ENCODE measurements around the gene C1QC. TPM values are rescaled to one million over a fixed set of nuclear protein-coding genes. Genes with fewer than 3 reads are reported as not detected.

C1QC gene
- total and polyA plus RNA-seq, 2 experiments from 2014 or later: not detected

DNA sequence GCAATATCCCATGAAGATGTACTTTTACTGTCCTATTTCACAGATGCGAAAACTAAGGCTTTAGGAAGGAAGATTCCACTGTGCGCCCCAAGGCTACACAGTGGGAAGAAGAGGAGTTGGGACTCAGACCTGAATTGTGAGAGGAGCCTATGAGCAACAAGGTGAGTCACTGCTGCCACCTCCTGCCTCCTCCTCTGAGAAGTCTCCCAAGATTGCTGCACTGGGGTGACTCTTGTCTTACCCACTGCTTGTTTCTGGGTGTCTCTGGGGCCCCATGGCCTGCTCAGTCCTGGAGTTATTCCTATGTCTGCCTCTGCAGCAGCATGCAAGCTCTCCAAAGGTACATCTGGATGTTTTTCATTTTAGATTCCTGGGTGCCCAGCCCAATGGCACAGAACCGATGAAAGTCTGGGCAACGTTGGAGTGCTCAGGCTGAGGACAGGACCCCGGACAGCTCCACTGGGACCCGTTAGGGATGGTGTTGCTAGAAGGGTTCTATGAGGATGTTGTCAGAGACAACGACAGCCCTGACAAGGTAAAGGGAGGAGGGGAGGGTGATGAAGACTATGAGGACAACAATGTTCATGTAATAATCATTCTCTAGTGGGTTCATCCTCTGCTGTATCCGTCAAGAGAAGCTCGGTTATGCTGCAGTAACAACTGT lies 18.0 kb upstream of the C1QC start:
- TF ChIP-seq CTCF (conservative IDR thresholded peaks at IDR 0.05; ENCODE audit: low read depth in 2 of 2) (peak in 1 of 2 experiments; percentile 30; a peak in 2 of 4 replicates), REST (IDR thresholded peaks at IDR 0.05; ENCODE audit: unreplicated experiment) (peak; percentile 85), CREB1 (CRISPR knock-in tag; IDR thresholded peaks at IDR 0.05; ENCODE audit: low read depth) (no peak), POLR2AphosphoS5 (IDR thresholded peaks at IDR 0.05; ENCODE audit: low read depth) (no peak), ZNF114 (CRISPR knock-in tag; IDR thresholded peaks at IDR 0.05) (no peak)
- Mint-ChIP-seq H3K27ac (no peak overlapping the region), H3K4me1 (peaks cover 33% of the 10 kb centered on the region), H3K4me3 (no peak overlapping the region), H3K9me3 (no peaks in the 10 kb centered on the region), H3K27me3 (ENCODE audit: insufficient read depth, low read depth, poor library complexity) (peaks cover 14% of the 10 kb centered on the region), H3K36me3 (ENCODE audit: low read depth) (no peaks in the 10 kb centered on the region)
- H3K27ac ChIP-seq (ENCODE audit: low read depth): no peak overlapping the region
- no peaks in the 10 kb centered on the region for H3K36me3 ChIP-seq (ENCODE audit: insufficient read depth)
- H2AFZ ChIP-seq: no peak overlapping the region
- no peaks in the 10 kb centered on the region for H3K27me3 ChIP-seq (ENCODE audit: insufficient read depth)
- no peaks in the 10 kb centered on the region for H3K79me2 ChIP-seq (replicated peaks; ENCODE audit: insufficient read depth)
- no peaks in the 10 kb centered on the region for H3K9me2 ChIP-seq (ENCODE audit: insufficient read depth)
- peaks cover 25% of the 10 kb centered on the region for H3K4me1 ChIP-seq (ENCODE audit: insufficient read depth)
- ATAC-seq (peak; percentile 72), DNase-seq (ENCODE audit: low spot score) (peak; percentile 63)
- no peak overlapping the region for H3K4me3 ChIP-seq
- H3F3A ChIP-seq (replicated peaks; ENCODE audit: low read depth): no peaks in the 10 kb centered on the region
- H4K20me1 ChIP-seq (replicated peaks; ENCODE audit: insufficient read depth): no peaks in the 10 kb centered on the region; the same call in 1 of the 2 replicates
- H3K4me2 ChIP-seq: no peak overlapping the region

DNA sequence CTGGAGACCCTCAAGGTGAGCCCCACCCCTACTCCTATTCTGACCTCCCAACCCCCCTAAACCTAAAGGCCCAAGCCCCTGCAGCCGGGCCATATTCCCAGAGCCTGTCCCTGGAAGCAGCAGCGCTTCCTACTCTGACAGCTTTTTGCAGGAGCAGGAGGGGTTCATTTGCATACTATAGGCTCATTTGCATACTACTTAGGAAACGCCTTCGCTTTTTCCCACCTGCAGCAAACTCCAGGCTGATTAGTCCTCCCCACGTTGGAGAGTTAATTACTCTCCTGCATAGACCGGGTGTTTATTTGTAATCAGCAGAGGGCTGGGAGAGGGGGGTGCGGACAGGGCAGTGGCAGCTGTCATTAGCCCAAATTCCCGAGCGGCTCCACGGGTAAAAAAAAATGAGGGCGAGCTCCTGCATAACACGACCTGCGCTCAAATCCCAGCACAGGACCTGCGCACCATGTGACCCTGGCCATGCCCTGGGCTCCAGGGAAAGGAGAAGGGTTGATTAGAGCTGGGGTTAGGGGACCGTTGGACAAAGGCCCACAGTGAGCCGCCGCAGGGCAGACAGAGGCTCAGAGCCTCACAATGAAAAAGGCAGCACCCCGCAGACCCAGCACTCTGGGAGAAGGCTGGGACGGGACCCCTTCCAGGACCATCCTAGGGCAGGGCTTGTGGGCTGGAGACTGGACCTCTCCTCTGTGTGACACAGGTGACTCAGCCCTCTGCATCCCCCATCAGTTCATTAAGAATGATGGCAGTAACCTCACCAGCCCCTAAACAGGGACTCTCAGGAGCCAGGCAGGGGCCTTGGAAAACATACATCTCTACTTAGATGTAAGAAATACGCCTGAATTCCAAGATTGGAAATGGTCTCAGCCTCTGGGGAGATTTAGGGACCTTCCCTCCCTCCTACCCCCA lies 16.9 kb upstream of the C1QC start:
- ATAC-seq: peak; percentile 49
- peak; percentile 52 for DNase-seq (ENCODE audit: low spot score)
- Histone ChIP-seq H3K36me3 (ENCODE audit: insufficient read depth) (no peaks in the 10 kb centered on the region), H3K27ac (ENCODE audit: low read depth) (no peak overlapping the region), H3K4me3 (peak overlapping the region; percentile 28; the same call in 1 of the 2 replicates), H4K20me1 (replicated peaks; ENCODE audit: insufficient read depth) (no peaks in the 10 kb centered on the region; the same call in 1 of the 2 replicates), H3K4me2 (peak overlapping the region; percentile 72), H3K27me3 (ENCODE audit: insufficient read depth) (no peaks in the 10 kb centered on the region), H3K9me2 (ENCODE audit: insufficient read depth) (no peaks in the 10 kb centered on the region), H3K79me2 (replicated peaks; ENCODE audit: insufficient read depth) (no peaks in the 10 kb centered on the region), H3F3A (replicated peaks; ENCODE audit: low read depth) (no peaks in the 10 kb centered on the region), H2AFZ (no peak overlapping the region), H3K4me1 (ENCODE audit: insufficient read depth) (peaks cover 36% of the 10 kb centered on the region)
- H3K9me3 Mint-ChIP-seq: no peaks in the 10 kb centered on the region
- no peaks in the 10 kb centered on the region for H3K36me3 Mint-ChIP-seq (ENCODE audit: low read depth)
- H3K4me3 Mint-ChIP-seq: no peak overlapping the region
- H3K27me3 Mint-ChIP-seq (ENCODE audit: insufficient read depth, low read depth, poor library complexity): peaks cover 14% of the 10 kb centered on the region
- no peak overlapping the region for H3K27ac Mint-ChIP-seq
- H3K4me1 Mint-ChIP-seq: peaks cover 38% of the 10 kb centered on the region
- no peak for TF ChIP-seq EZH2phosphoT487 (IDR thresholded peaks at IDR 0.05; ENCODE audit: unreplicated experiment)
- no peak for TF ChIP-seq NANOG (IDR thresholded peaks at IDR 0.05; ENCODE audit: borderline replicate concordance)
- no peak for TF ChIP-seq CREB1 (CRISPR knock-in tag; IDR thresholded peaks at IDR 0.05; ENCODE audit: low read depth)
- TF ChIP-seq STAT1 (IDR thresholded peaks at IDR 0.05; ENCODE audit: unreplicated experiment): no peak
- TF ChIP-seq ETS1 (IDR thresholded peaks at IDR 0.05): no peak
- no peak for TF ChIP-seq EZH2 (IDR thresholded peaks at IDR 0.05; ENCODE audit: low read depth, unreplicated experiment)
